Aorta (tissue), 5 donors: ENCODE results near the gene CAMK2D. TPM values are rescaled to one million over a fixed set of nuclear protein-coding genes. Genes with fewer than 3 reads are reported as not detected.

Source experiments
- ATAC-seq: fragments of 200-7000 bp; cut with Tn5 transposase; one replicate; pipeline ENCODE4 v1.9.1; 2022; ENCODE audit warnings: moderate library complexity; ENCODE audit not compliant: low FRiP score
- DNase-seq, 2 donors: peaks; one replicate each; pipeline ENCODE4 v3.0.0-alpha.2; 2020
- H3K27ac ChIP-seq, 2 donors: one replicate each; pipeline ENCODE4 v1.5.1; 2013; ENCODE audit warnings: low read length in 2 of 2, mild to moderate bottlenecking in 2 of 2, moderate library complexity in 2 of 2, control low read depth in 1 of 2, inconsistent platforms in 1 of 2, low read depth in 1 of 2
- H3K27me3 ChIP-seq, 2 donors: one replicate each; pipeline ENCODE4 v1.6.1; 2013; ENCODE audit warnings: control low read depth in 1 of 2, low read length in 1 of 2, mild to moderate bottlenecking in 1 of 2, moderate library complexity in 1 of 2; ENCODE audit not compliant: insufficient read depth in 2 of 2, control insufficient read depth in 1 of 2
- H3K36me3 ChIP-seq, 2 donors: one replicate each; pipeline ENCODE4 v1.6.1; 2013; ENCODE audit warnings: control low read depth in 1 of 2, low read length in 1 of 2, mild to moderate bottlenecking in 1 of 2; ENCODE audit not compliant: insufficient read depth in 2 of 2, control insufficient read depth in 1 of 2
- H3K4me1 ChIP-seq, 2 donors: one replicate each; pipeline ENCODE4 v1.6.1; 2013; ENCODE audit warnings: low read length in 2 of 2, control low read depth in 1 of 2, mild to moderate bottlenecking in 1 of 2, moderate library complexity in 1 of 2; ENCODE audit not compliant: insufficient read depth in 2 of 2, control insufficient read depth in 1 of 2
- H3K4me3 ChIP-seq, 2 donors: one replicate each; pipeline ENCODE4 v1.5.1; 2013; ENCODE audit warnings: low read length in 2 of 2, control low read depth in 1 of 2, mild to moderate bottlenecking in 1 of 2
- H3K9me3 ChIP-seq: one replicate; pipeline ENCODE4 v1.6.1; 2013; ENCODE audit warnings: mild to moderate bottlenecking, low read length; ENCODE audit not compliant: control insufficient read depth
- WGBS, 2 donors: extraction: QIAGEN DNeasy Blood & Tissue Kit; methylation state at CpG; one replicate each; pipeline ENCODE4 v1.1.7; 2013; 5-methylcytosine and 5-hydroxymethylcytosine counted together
- intact Hi-C, 2 donors: fragments of 100-400 bp; cut with DNase I; formaldehyde crosslinking; loops; one replicate each; pipeline versions ENCODE4 v1.14.2 to v1.15.0; 2022
- polyA plus RNA-seq, 2 donors: library from polyadenylated mRNA; stranded (reverse); fragments of 200-250 nt; gene quantifications; one replicate each; pipeline ENCODE4 v1.2.3, GENCODE V29; 2013
- total RNA-seq, 2 donors: library from RNA; stranded (reverse); fragmentation: NEBNext Ultra II Directional; extraction: Animal tissue kit (Norgen Biotek cat#: 25700); gene quantifications; one replicate each; pipeline ENCODE4 v1.2.1, GENCODE V29; 2021
- donor health status: healthy with polysubstance abuse.
- donor health status: Bipolar disorder and iron deficiency.
- donor health status: DM: no; HTN: no; CAD: no.
- donor health status: DM: no; HTN: no; CAD: no.
- donor health status: DM: yes; HTN: yes; CAD: no.

Gene CAMK2D
- total and polyA plus RNA-seq, 4 donors: 18.7 to 71.8 (median 37.7) TPM

DNA sequence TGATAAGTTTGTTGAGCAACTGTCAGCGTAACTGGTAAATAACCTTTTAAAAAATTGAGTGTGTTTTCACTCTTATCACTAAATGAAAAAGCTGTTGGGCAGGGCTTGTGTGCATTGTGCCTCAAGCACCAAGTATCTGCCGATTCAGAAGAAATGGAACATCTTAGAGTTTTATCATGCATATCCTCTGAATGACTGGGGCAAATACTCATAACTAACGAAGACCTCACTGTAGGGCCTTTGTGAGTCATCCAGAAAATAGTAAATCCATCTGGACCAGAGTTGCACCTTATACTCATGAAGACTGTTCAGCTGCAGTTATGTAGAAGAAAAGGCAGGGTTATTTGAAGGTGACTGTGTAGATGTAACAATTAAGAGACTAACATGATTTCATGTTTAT, 222.1 kb downstream of the CAMK2D start:
- ATAC-seq (no peak), DNase-seq (no peak)
- intact Hi-C loops: loop anchor here in 1 of 2 donors (5.0 kb wide), 1 partner anchor 142 kb away; no protein-coding TSS in a partner anchor
- Histone ChIP-seq H3K4me1 (peaks cover 0 to 6% of the 10 kb centered on the region in 2 donors), H3K27me3 (no peaks in the 10 kb centered on the region), H3K27ac (peak overlapping the region in 1 of 2 donors; percentile 28), H3K4me3 (no peak overlapping the region), H3K9me3 (no peaks in the 10 kb centered on the region), H3K36me3 (no peaks in the 10 kb centered on the region)
- 82 to 83% methylated on average over 3 of the region's 3 CpGs for WGBS, 2 donors

DNA sequence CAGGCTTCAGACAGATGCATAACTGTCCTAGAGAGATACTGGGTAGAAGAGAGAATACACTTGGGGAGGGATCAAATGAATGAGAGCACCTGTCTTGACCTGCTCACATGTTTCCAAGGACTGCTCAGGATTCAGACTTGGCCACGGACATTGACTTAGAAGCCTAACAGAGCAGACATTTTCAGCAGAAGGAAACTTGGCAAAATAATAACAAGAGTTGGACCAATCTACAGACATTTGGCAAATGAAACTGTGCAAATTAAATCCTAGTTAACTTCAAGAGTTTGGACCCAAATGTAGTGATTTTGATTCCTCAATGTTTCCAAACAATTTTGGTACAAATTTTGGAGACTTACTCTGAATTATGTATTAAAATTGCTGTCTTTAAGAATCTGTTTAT, 223.9 kb downstream of the CAMK2D start:
- Histone ChIP-seq H3K36me3 (no peaks in the 10 kb centered on the region), H3K4me1 (peaks cover 0 to 6% of the 10 kb centered on the region in 2 donors), H3K4me3 (no peak overlapping the region), H3K27ac (peak overlapping the region; percentile 67 to 86), H3K9me3 (no peaks in the 10 kb centered on the region), H3K27me3 (no peaks in the 10 kb centered on the region)
- WGBS, 2 donors: 4 to 11% methylated on average over 1 of the region's 1 CpG
- DNase-seq (no peak), ATAC-seq (peak; percentile 57)
- intact Hi-C loops: loop anchor here in 1 of 2 donors (5.0 kb wide), 1 partner anchor 140 kb away; no protein-coding TSS in a partner anchor

DNA sequence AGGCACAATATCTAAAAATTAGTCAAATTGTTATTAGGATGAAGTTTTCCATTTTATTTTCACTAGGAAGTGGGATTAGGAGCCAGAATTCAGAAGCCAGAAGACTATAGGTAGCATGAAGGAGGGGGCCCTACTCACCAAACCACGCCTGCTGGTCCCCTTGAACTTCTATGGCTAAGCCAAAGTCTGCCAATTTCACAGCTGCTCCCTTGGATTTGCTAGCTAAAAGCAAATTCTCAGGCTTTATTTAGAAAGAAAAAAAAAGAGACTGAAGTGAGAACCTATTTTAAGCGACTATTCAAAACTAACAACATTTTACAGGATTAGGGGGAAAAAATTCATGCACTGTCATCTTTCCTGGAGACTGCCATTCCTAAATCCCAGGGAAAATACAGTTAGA, 224.3 kb downstream of the CAMK2D start:
- no peak for ATAC-seq
- H3K4me3 ChIP-seq: no peak overlapping the region
- intact Hi-C loops: loop anchor here in 1 of 2 donors (5.0 kb wide), 1 partner anchor 140 kb away; no protein-coding TSS in a partner anchor
- no peak for DNase-seq
- H3K36me3 ChIP-seq: no peaks in the 10 kb centered on the region
- H3K9me3 ChIP-seq: no peaks in the 10 kb centered on the region
- WGBS, 2 donors: 10% methylated on average over 2 of the region's 2 CpGs
- H3K4me1 ChIP-seq: peaks cover 0 to 6% of the 10 kb centered on the region in 2 donors
- H3K27ac ChIP-seq: peak overlapping the region; percentile 67 to 82
- H3K27me3 ChIP-seq: no peaks in the 10 kb centered on the region

DNA sequence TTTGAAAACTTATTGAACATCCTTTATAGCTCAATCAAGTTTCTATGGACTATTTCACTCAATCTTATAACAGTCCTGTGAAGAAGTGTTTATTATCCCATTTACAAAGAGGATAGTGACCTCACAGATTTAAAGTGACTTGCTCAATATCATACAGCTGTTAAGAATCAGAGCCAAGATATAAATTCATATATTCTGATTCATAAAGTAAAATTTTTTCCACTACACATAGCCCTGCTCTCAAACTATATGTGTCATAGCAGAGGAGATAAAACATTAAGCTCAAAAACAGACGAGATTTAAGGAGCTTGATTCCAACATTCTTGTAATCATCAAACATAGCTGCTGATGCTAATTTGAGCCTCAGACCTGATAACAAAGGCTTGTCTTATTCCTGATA, 226.8 kb downstream of the CAMK2D start:
- no peak for ATAC-seq
- WGBS, 2 donors: 29 to 30% methylated on average over 1 of the region's 1 CpG

DNA sequence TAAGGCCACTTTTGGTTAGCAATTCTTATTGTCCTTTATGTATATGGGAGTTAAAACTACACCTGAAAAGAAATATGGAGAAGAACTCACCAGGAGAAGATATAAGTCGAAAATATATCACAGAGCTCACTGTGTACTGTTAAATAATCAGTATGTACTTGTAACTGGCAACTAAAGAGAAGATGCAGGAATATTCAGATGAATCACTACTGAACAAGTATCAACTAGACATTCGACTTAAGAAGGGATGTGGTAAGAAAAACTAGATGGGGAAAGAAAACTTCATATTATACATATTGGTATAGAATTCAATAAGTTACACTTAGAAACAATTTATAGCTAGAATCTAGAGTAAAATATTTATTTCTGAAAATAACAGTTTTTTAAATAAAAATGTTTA, 230.0 kb downstream of the CAMK2D start:
- ATAC-seq (no peak), DNase-seq (no peak)
- no peaks in the 10 kb centered on the region for H3K27me3 ChIP-seq
- H3K4me3 ChIP-seq: no peak overlapping the region
- no peaks in the 10 kb centered on the region for H3K9me3 ChIP-seq
- no peak overlapping the region for H3K27ac ChIP-seq
- intact Hi-C loops: no loop called here
- no peaks in the 10 kb centered on the region for H3K4me1 ChIP-seq
- no peaks in the 10 kb centered on the region for H3K36me3 ChIP-seq
- 95 to 96% methylated on average over 2 of the region's 2 CpGs for WGBS, 2 donors

More for the DNA sequence above, 226.8 kb downstream of the CAMK2D start:
- Histone ChIP-seq H3K4me1 (peaks cover 0 to 6% of the 10 kb centered on the region in 2 donors), H3K9me3 (no peaks in the 10 kb centered on the region), H3K4me3 (no peak overlapping the region), H3K27ac (no peak overlapping the region), H3K27me3 (no peaks in the 10 kb centered on the region), H3K36me3 (no peaks in the 10 kb centered on the region)
- DNase-seq: no peak
- intact Hi-C loops: loop anchor here in 1 of 2 donors (5.0 kb wide), 1 partner anchor 137 kb away; no protein-coding TSS in a partner anchor

DNA sequence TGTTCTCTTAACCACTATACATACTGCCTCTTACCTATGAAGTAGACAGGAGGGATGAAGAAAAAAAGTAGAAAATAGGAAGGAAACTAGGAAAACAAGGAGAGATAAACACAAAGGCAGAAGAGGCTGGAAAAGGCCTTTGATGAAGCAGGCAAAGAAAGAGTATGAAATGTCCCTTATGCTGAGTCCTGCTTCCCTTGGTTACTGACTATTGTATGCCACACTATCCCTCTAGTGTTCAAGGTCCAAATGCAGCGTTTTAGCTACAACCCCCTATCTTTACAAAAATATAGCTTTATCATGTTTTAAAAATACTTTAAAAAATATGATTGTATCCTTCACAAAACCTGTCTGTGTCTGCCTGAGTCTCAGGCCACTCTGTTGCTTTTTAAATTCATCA, 233.1 kb downstream of the CAMK2D start:
- WGBS, 2 donors: 15 to 17% methylated on average over 1 of the region's 1 CpG
- H3K4me3 ChIP-seq: no peak overlapping the region
- H3K27ac ChIP-seq: no peak overlapping the region
- H3K9me3 ChIP-seq: no peaks in the 10 kb centered on the region
- peaks cover 0 to 1% of the 10 kb centered on the region in 2 donors for H3K36me3 ChIP-seq
- no peak for DNase-seq
- no peak for ATAC-seq
- no peaks in the 10 kb centered on the region for H3K27me3 ChIP-seq
- intact Hi-C loops: no loop called here
- no peaks in the 10 kb centered on the region for H3K4me1 ChIP-seq

DNA sequence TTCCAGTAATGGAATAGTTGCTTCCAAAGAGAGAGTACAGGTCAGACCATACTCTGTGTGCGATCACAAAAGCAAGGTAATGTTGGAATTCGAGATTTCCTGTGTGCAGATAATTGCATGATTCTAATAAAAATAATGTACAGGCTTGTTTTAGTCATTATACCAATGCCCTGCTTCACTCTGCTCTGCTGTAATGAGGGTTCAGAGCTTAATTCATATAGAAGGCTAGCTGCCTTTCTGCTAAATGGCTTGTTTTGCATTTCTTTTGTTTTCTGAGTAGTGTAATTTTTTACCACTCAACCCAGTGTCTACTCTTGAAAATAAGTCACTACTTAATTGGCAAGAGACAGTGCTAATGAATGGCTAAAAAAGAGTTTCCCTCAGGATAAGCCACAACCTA, 236.0 kb downstream of the CAMK2D start:
- DNase-seq (no peak), ATAC-seq (no peak)
- peaks cover 0 to 3% of the 10 kb centered on the region in 2 donors for H3K36me3 ChIP-seq
- no peaks in the 10 kb centered on the region for H3K27me3 ChIP-seq
- H3K27ac ChIP-seq: no peak overlapping the region
- H3K4me3 ChIP-seq: no peak overlapping the region
- intact Hi-C loops: no loop called here
- no peaks in the 10 kb centered on the region for H3K9me3 ChIP-seq
- no peaks in the 10 kb centered on the region for H3K4me1 ChIP-seq
- 97 to 99% methylated on average over 2 of the region's 2 CpGs for WGBS, 2 donors

DNA sequence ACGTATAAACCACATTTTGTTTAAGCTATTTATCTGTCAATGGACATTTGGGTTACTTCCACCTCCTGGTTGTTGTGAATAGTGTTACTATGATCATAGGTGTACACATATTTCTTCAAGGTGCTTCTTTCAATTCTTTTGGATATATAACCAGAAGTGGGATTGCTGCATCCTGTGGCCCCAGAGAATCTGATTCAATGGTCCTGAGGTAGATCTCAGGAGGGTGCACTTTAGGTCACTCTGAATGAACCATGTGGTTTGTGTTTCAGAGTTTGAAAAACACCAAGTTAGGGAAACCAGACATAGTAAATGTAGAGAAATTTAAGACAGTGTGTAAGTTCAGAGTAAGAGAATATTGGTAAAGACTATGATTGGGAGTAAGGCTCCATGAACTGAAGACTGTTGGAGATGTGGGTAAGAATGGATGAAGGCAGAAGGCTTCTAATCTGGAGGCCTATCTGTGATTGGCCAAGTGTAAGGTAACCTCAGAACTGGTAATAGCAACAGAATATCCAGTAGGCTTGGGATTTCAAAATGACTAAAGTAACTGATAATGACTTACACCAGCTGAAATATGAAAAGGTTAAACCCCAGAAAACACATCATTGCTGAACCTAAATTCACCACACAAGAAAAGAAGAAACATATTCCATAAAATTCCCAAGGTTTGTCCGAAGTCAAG, 236.9 kb downstream of the CAMK2D start:
- no peaks in the 10 kb centered on the region for H3K27me3 ChIP-seq
- H3K36me3 ChIP-seq: peaks cover 0 to 3% of the 10 kb centered on the region in 2 donors
- H3K4me1 ChIP-seq: no peaks in the 10 kb centered on the region
- ATAC-seq: no peak
- H3K27ac ChIP-seq: no peak overlapping the region
- H3K9me3 ChIP-seq: no peaks in the 10 kb centered on the region
- WGBS, 2 donors: 99 to 100% methylated on average over 2 of the region's 2 CpGs
- intact Hi-C loops: no loop called here
- no peak overlapping the region for H3K4me3 ChIP-seq
- DNase-seq: no peak

DNA sequence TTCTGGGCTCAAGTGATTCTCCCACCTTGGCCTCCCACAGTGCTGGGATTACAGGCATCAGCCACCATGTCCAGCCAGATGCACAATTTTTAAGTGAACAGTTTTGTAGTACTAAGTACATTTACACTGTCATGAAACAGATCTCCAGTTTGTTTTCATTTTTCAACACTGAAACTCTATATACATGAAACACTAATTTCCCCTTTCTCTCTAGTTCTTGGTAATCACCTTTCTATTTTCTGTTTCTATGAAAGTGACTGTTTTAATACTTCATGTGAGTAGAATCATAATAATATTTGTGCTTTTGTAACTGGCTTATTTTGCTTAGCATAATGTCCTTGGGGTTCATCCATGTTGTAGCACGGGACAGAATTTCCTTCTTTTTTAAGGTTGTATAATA, 237.4 kb downstream of the CAMK2D start:
- peaks cover 0 to 3% of the 10 kb centered on the region in 2 donors for H3K36me3 ChIP-seq
- ATAC-seq: no peak
- 94 to 97% methylated on average over 1 of the region's 1 CpG for WGBS, 2 donors
- DNase-seq: no peak
- no peaks in the 10 kb centered on the region for H3K27me3 ChIP-seq
- H3K27ac ChIP-seq: no peak overlapping the region
- H3K4me1 ChIP-seq: no peaks in the 10 kb centered on the region
- H3K4me3 ChIP-seq: no peak overlapping the region
- no peaks in the 10 kb centered on the region for H3K9me3 ChIP-seq
- intact Hi-C loops: no loop called here
